ENCODE results near the gene KLF13. TPM values are rescaled to one million over a fixed set of nuclear protein-coding genes. Genes with fewer than 3 reads are reported as not detected.

The KLF13 gene
- total RNA-seq, 1 donor: 58.6 TPM

DNA sequence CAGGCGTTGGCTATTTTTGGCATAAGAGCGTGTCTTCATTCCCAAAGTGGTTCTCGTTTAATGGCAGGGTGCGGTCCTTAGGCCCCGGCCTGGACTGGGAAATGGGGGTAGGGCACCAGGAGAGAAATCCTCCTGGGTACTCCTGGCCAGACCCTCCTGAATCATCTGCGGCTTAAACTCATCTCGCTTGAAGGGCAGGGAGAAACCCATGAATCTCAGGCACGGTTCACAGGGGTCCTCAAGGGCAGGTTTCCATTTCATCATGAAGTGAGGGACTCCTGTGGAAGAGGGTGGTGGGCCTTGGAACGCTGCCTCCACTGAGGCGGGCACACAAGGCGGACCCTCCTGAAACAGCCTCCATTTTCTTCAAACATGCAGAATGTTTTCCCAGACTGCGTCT is 48.4 kb downstream of the KLF13 start:
- H4K20me1 ChIP-seq (ENCODE audit: insufficient read depth, low read length): peaks cover 28% of the 10 kb centered on the region
- DNase-seq (ENCODE audit: insufficient read length, low spot score, missing footprints): no peak
- no peak overlapping the region for H2AFZ ChIP-seq (ENCODE audit: low read length)
- H3K36me3 ChIP-seq (ENCODE audit: insufficient read depth, low read length): peaks cover 8% of the 10 kb centered on the region
- no peaks in the 10 kb centered on the region for H3K27me3 ChIP-seq (ENCODE audit: insufficient read depth, low read length)
- TF ChIP-seq, protein P1, sequence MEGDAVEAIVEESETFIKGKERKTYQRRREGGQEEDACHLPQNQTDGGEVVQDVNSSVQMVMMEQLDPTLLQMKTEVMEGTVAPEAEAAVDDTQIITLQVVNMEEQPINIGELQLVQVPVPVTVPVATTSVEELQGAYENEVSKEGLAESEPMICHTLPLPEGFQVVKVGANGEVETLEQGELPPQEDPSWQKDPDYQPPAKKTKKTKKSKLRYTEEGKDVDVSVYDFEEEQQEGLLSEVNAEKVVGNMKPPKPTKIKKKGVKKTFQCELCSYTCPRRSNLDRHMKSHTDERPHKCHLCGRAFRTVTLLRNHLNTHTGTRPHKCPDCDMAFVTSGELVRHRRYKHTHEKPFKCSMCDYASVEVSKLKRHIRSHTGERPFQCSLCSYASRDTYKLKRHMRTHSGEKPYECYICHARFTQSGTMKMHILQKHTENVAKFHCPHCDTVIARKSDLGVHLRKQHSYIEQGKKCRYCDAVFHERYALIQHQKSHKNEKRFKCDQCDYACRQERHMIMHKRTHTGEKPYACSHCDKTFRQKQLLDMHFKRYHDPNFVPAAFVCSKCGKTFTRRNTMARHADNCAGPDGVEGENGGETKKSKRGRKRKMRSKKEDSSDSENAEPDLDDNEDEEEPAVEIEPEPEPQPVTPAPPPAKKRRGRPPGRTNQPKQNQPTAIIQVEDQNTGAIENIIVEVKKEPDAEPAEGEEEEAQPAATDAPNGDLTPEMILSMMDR (IDR thresholded peaks at IDR 0.05; ENCODE audit: extremely low read depth, low read depth, low read length): no peak
- H3K4me3 ChIP-seq (ENCODE audit: insufficient read depth, low read length): no peak overlapping the region
- no peak overlapping the region for H3K27ac ChIP-seq (ENCODE audit: low read depth, low read length)
- no peaks in the 10 kb centered on the region for H3K9me3 ChIP-seq (ENCODE audit: low read depth, low read length)
- H3K4me1 ChIP-seq (ENCODE audit: insufficient read depth, low read length): peaks cover 5% of the 10 kb centered on the region
- peaks cover 67% of the 10 kb centered on the region for H3K79me2 ChIP-seq (ENCODE audit: insufficient read depth, low read length)
- no peak overlapping the region for H3K4me2 ChIP-seq (ENCODE audit: insufficient read depth, low read length)

DNA sequence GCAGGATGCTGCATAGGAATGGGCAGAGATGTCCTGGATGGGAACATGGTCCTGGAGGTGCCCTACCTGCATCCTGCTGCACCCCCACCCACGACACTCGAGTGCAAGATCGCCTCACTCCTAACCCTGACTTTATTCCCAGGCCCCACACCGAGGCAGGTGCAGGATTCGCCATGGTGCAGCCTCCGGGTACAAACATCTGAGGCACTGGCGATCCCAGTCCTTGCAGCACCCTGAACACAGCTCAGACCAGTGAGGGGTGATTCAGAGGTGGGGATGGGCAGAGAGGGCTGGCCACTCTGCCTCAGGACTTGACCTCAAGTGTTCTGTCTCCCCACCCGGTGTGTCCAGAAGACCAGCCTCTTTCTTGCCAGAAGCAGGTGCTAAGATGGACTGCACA is 49.1 kb downstream of the KLF13 start:
- Histone ChIP-seq H3K79me2 (ENCODE audit: insufficient read depth, low read length) (peaks cover 61% of the 10 kb centered on the region), H3K9me3 (ENCODE audit: low read depth, low read length) (no peaks in the 10 kb centered on the region), H3K36me3 (ENCODE audit: insufficient read depth, low read length) (peaks cover 15% of the 10 kb centered on the region), H3K4me1 (ENCODE audit: insufficient read depth, low read length) (peaks cover 5% of the 10 kb centered on the region), H3K27ac (ENCODE audit: low read depth, low read length) (no peak overlapping the region), H3K4me2 (ENCODE audit: insufficient read depth, low read length) (no peak overlapping the region), H2AFZ (ENCODE audit: low read length) (no peak overlapping the region), H3K27me3 (ENCODE audit: insufficient read depth, low read length) (no peaks in the 10 kb centered on the region), H4K20me1 (ENCODE audit: insufficient read depth, low read length) (peaks cover 26% of the 10 kb centered on the region), H3K4me3 (ENCODE audit: insufficient read depth, low read length) (no peak overlapping the region)
- TF ChIP-seq, protein P1 (IDR thresholded peaks at IDR 0.05; ENCODE audit: extremely low read depth, low read depth, low read length): no peak
- DNase-seq (ENCODE audit: insufficient read length, low spot score, missing footprints): peak; percentile 73

DNA sequence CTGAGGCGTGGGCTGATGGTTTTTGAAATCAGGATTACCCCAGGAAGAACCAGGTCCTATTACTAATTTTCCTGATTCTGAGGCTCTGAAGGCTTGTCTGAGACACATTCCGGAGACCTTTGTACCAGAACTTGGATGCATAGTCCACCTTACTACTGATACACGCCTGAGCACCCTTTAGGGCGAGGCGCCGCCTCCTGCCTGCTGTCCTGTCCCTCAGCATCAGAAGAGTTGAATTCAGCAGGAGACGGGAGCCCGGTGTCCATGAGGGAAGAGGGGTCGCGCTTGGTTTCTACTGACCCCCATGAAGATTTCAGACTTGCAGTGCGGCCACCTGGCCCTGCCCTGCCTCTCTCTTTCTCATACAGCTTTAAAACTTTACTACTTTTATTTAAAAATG is 49.9 kb downstream of the KLF13 start:
- H3K36me3 ChIP-seq (ENCODE audit: insufficient read depth, low read length): peaks cover 15% of the 10 kb centered on the region
- H2AFZ ChIP-seq (ENCODE audit: low read length): no peak overlapping the region
- H3K4me1 ChIP-seq (ENCODE audit: insufficient read depth, low read length): peaks cover 5% of the 10 kb centered on the region
- DNase-seq (ENCODE audit: insufficient read length, low spot score, missing footprints): peak; percentile 3
- peaks cover 21% of the 10 kb centered on the region for H4K20me1 ChIP-seq (ENCODE audit: insufficient read depth, low read length)
- H3K9me3 ChIP-seq (ENCODE audit: low read depth, low read length): no peaks in the 10 kb centered on the region
- no peaks in the 10 kb centered on the region for H3K27me3 ChIP-seq (ENCODE audit: insufficient read depth, low read length)
- H3K27ac ChIP-seq (ENCODE audit: low read depth, low read length): no peak overlapping the region
- H3K4me3 ChIP-seq (ENCODE audit: insufficient read depth, low read length): no peak overlapping the region
- TF ChIP-seq, protein P1 (IDR thresholded peaks at IDR 0.05; ENCODE audit: extremely low read depth, low read depth, low read length): no peak
- no peak overlapping the region for H3K4me2 ChIP-seq (ENCODE audit: insufficient read depth, low read length)
- peaks cover 54% of the 10 kb centered on the region for H3K79me2 ChIP-seq (ENCODE audit: insufficient read depth, low read length)

DNA sequence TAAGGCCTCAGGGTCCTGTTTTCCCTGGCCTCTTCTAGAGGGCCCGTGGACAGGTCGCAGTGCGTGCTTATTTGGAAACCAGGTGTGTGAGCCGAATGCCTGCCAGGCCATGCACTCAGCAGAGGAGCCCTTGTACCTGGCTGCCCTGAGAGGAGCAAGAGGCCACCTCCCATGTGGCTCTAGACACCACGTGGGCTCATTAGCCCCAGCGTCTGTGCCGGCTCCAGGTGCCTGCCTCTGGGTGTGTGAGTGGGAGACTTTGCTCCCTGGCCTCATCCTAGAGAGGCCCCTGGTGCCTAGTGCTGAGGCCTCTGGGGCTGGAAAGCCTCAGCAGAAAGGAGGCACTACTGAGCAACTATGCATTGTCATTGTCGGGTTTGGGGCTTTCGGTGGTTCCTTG is 50.4 kb downstream of the KLF13 start:
- Histone ChIP-seq H3K79me2 (ENCODE audit: insufficient read depth, low read length) (peaks cover 49% of the 10 kb centered on the region), H3K36me3 (ENCODE audit: insufficient read depth, low read length) (peaks cover 15% of the 10 kb centered on the region)
- TF ChIP-seq, protein P1 (IDR thresholded peaks at IDR 0.05; ENCODE audit: extremely low read depth, low read depth, low read length): no peak

More for the DNA sequence above, 50.4 kb downstream of the KLF13 start:
- Histone ChIP-seq H3K4me1 (ENCODE audit: insufficient read depth, low read length) (peaks cover 5% of the 10 kb centered on the region), H2AFZ (ENCODE audit: low read length) (no peak overlapping the region), H4K20me1 (ENCODE audit: insufficient read depth, low read length) (peaks cover 21% of the 10 kb centered on the region), H3K4me2 (ENCODE audit: insufficient read depth, low read length) (no peak overlapping the region), H3K27me3 (ENCODE audit: insufficient read depth, low read length) (no peaks in the 10 kb centered on the region), H3K9me3 (ENCODE audit: low read depth, low read length) (no peaks in the 10 kb centered on the region), H3K4me3 (ENCODE audit: insufficient read depth, low read length) (no peak overlapping the region), H3K27ac (ENCODE audit: low read depth, low read length) (no peak overlapping the region)
- DNase-seq (ENCODE audit: insufficient read length, low spot score, missing footprints): peak; percentile 43

Data from osteoblast (primary cell).